HL-60 (cell line): Measurements from ENCODE around the gene STARD7.

ENCODE experiments used
- GABPA ChIP-seq: IDR thresholded peaks from 2 replicates; pipeline ENCODE4 v1.6.1; 2012; ENCODE audit warnings: low read depth
- POLR2AphosphoS5 ChIP-seq: IDR thresholded peaks from 2 replicates; pipeline ENCODE4 v1.6.1; 2012; ENCODE audit warnings: low read depth
- TF ChIP-seq, protein P1 (sequence below): IDR thresholded peaks from one replicate; pipeline ENCODE4 v1.5.1; 2011; ENCODE audit warnings: low read length, control low read depth, inconsistent platforms; ENCODE audit not compliant: insufficient read depth
- TF ChIP-seq, protein P2 (sequence below): IDR thresholded peaks from 2 replicates; pipeline ENCODE4 v1.6.1; 2012; ENCODE audit warnings: low read depth; ENCODE audit not compliant: insufficient replicate concordance

DNA sequence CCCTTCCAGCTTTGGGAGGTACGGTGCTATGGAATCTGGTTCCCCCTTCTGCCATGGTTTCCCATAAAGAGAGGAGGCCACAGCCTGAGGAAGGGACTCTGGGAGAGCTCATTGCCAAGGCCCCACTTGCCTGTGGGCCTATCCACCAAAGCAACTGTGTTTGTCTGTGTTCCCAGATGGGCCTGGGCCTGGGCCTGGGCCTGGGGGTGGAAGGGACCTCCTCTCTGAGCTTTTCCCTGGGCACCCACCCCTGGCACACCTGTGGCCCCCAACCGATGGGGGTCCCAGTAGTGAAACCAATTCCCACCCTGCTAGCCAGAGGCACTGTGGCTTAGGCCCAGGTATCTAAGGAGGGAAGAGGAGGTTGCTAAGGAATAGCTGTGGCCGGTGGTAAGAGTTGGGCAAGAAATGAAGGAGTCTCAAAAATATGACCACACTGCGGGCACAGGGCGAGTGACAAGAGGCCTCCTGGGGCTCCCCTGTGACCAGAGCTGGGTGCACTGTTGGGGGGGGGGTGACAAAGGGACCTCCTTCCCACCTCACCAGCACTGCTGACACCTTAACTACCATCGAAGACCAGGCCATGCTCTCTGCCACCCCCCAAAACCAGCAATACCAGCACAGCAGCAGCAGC, 58.5 kb downstream of the STARD7 start:
- TF ChIP-seq, protein P1, sequence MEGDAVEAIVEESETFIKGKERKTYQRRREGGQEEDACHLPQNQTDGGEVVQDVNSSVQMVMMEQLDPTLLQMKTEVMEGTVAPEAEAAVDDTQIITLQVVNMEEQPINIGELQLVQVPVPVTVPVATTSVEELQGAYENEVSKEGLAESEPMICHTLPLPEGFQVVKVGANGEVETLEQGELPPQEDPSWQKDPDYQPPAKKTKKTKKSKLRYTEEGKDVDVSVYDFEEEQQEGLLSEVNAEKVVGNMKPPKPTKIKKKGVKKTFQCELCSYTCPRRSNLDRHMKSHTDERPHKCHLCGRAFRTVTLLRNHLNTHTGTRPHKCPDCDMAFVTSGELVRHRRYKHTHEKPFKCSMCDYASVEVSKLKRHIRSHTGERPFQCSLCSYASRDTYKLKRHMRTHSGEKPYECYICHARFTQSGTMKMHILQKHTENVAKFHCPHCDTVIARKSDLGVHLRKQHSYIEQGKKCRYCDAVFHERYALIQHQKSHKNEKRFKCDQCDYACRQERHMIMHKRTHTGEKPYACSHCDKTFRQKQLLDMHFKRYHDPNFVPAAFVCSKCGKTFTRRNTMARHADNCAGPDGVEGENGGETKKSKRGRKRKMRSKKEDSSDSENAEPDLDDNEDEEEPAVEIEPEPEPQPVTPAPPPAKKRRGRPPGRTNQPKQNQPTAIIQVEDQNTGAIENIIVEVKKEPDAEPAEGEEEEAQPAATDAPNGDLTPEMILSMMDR, result no peak
- no peak for TF ChIP-seq POLR2AphosphoS5
- TF ChIP-seq, protein P2, sequence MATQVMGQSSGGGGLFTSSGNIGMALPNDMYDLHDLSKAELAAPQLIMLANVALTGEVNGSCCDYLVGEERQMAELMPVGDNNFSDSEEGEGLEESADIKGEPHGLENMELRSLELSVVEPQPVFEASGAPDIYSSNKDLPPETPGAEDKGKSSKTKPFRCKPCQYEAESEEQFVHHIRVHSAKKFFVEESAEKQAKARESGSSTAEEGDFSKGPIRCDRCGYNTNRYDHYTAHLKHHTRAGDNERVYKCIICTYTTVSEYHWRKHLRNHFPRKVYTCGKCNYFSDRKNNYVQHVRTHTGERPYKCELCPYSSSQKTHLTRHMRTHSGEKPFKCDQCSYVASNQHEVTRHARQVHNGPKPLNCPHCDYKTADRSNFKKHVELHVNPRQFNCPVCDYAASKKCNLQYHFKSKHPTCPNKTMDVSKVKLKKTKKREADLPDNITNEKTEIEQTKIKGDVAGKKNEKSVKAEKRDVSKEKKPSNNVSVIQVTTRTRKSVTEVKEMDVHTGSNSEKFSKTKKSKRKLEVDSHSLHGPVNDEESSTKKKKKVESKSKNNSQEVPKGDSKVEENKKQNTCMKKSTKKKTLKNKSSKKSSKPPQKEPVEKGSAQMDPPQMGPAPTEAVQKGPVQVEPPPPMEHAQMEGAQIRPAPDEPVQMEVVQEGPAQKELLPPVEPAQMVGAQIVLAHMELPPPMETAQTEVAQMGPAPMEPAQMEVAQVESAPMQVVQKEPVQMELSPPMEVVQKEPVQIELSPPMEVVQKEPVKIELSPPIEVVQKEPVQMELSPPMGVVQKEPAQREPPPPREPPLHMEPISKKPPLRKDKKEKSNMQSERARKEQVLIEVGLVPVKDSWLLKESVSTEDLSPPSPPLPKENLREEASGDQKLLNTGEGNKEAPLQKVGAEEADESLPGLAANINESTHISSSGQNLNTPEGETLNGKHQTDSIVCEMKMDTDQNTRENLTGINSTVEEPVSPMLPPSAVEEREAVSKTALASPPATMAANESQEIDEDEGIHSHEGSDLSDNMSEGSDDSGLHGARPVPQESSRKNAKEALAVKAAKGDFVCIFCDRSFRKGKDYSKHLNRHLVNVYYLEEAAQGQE, result no peak
- no peak for TF ChIP-seq GABPA
